IMR-90 (cell line): ENCODE results near the gene PSMG3. TPM values are rescaled to one million over a fixed set of nuclear protein-coding genes. Genes with fewer than 3 reads are reported as not detected.

ENCODE experiments used
- ATAC-seq: fragments of 200-7000 bp; cut with Tn5 transposase; 2 replicates; pipeline ENCODE4 v1.9.1; 2020; ENCODE audit warnings: low read depth, mild to moderate bottlenecking, moderate library complexity
- BruUV-seq: library from RNA; stranded (reverse); fragments of 400-500 nt; replicated peaks from 2 replicates; lab custom pipeline; 2021; lab: Mats Ljungman, UMichigan
- CTCF ChIA-PET: fragments of 300-600 bp; formaldehyde crosslinking; extraction: SDS; loops from one replicate; lab custom pipeline; 2021; ENCODE audit warnings: antibody characterized with exemption; lab: Yijun Ruan, JAX
- POLR2A ChIA-PET: fragments of 300-600 bp; sonication (Branson Sonifier 250); formaldehyde crosslinking; loops from one replicate; lab custom pipeline; 2022; ENCODE audit warnings: antibody characterized with exemption; ENCODE audit not compliant: unreplicated experiment; lab: Charles Lee
- DNase-seq: peaks from one replicate; pipeline ENCODE4 v3.0.0; 2013
- H2AFZ ChIP-seq: replicated peaks from 2 replicates; pipeline ENCODE3; 2013; ENCODE audit warnings: low read length, mild to moderate bottlenecking; ENCODE audit not compliant: poor library complexity
- H2AK5ac ChIP-seq: 2 replicates; pipeline ENCODE4 v1.6.1; 2013; ENCODE audit warnings: low read depth, low read length, inconsistent platforms
- H2AK9ac ChIP-seq: replicated peaks from 2 replicates; pipeline ENCODE3; 2013; ENCODE audit warnings: mild to moderate bottlenecking, low read depth, low read length, moderate library complexity; ENCODE audit not compliant: poor library complexity
- H2BK120ac ChIP-seq: 2 replicates; pipeline ENCODE4 v1.6.1; 2013; ENCODE audit warnings: low read depth, low read length, inconsistent platforms
- H2BK15ac ChIP-seq: 3 replicates; pipeline ENCODE4 v1.6.1; 2013; ENCODE audit warnings: low read depth, low read length, inconsistent platforms
- H2BK20ac ChIP-seq: 2 replicates; pipeline ENCODE4 v1.6.1; 2013; ENCODE audit warnings: low read depth, mild to moderate bottlenecking, inconsistent platforms, low read length, moderate library complexity
- H2BK5ac ChIP-seq: 2 replicates; pipeline ENCODE4 v1.6.1; 2013; ENCODE audit warnings: mild to moderate bottlenecking, low read depth, low read length, inconsistent platforms; ENCODE audit not compliant: poor library complexity, severe bottlenecking
- H3K14ac ChIP-seq: replicated peaks from 2 replicates; pipeline ENCODE4 v1.6.1; 2013; ENCODE audit warnings: low read depth, low read length, inconsistent platforms
- H3K18ac ChIP-seq: 2 replicates; pipeline ENCODE4 v1.6.1; 2013; ENCODE audit warnings: low read depth, low read length, control low read depth
- H3K23ac ChIP-seq: 2 replicates; pipeline ENCODE4 v1.6.1; 2013; ENCODE audit warnings: low read depth, low read length, inconsistent platforms
- H3K27ac ChIP-seq: 2 replicates; pipeline ENCODE4 v1.5.1; 2013; ENCODE audit warnings: mild to moderate bottlenecking, control low read depth, low read length; ENCODE audit not compliant: insufficient read depth
- H3K27me3 ChIP-seq: 2 replicates; pipeline ENCODE4 v1.6.1; 2013; ENCODE audit warnings: low read length; ENCODE audit not compliant: control insufficient read depth, insufficient read depth
- H3K36me3 ChIP-seq: 2 replicates; pipeline ENCODE4 v1.6.1; 2013; ENCODE audit warnings: low read length, mixed read lengths; ENCODE audit not compliant: control insufficient read depth, insufficient read depth
- H3K4ac ChIP-seq: 2 replicates; pipeline ENCODE4 v1.6.1; 2013; ENCODE audit warnings: low read depth, low read length, inconsistent platforms
- H3K4me1 ChIP-seq: 2 replicates; pipeline ENCODE4 v1.6.1; 2013; ENCODE audit warnings: low read length, mixed read lengths; ENCODE audit not compliant: control insufficient read depth, insufficient read depth
- H3K4me2 ChIP-seq: 2 replicates; pipeline ENCODE4 v1.6.1; 2013; ENCODE audit warnings: low read depth, mild to moderate bottlenecking, control low read depth, low read length, moderate library complexity
- H3K4me3 ChIP-seq: 2 replicates; pipeline ENCODE4 v1.5.1; 2013; ENCODE audit warnings: low read depth, mild to moderate bottlenecking, control low read depth, low read length, moderate library complexity; ENCODE audit not compliant: insufficient read depth
- H3K56ac ChIP-seq: 2 replicates; pipeline ENCODE4 v1.6.1; 2013; ENCODE audit warnings: low read length, inconsistent platforms; ENCODE audit not compliant: insufficient read depth; ENCODE audit errors: extremely low read depth
- H3K79me1 ChIP-seq, 2 experiments: 2 replicates each; pipeline ENCODE4 v1.6.1; 2013; ENCODE audit warnings: low read length in 2 of 2, inconsistent platforms in 1 of 2, low read depth in 1 of 2
- H3K9ac ChIP-seq: 2 replicates; pipeline ENCODE4 v1.6.1; 2013; ENCODE audit warnings: low read depth, low read length, control low read depth
- H3K9me1 ChIP-seq: 2 replicates; pipeline ENCODE4 v1.6.1; 2013; ENCODE audit warnings: low read length, inconsistent platforms; ENCODE audit not compliant: insufficient read depth
- H3K9me3 ChIP-seq: 2 replicates; pipeline ENCODE4 v1.6.1; 2013; ENCODE audit warnings: low read length; ENCODE audit not compliant: control insufficient read depth, insufficient read depth
- H4K20me1 ChIP-seq: 2 replicates; pipeline ENCODE4 v1.6.1; 2013; ENCODE audit warnings: low read length, inconsistent platforms; ENCODE audit not compliant: insufficient read depth
- H4K5ac ChIP-seq: 2 replicates; pipeline ENCODE4 v1.6.1; 2013; ENCODE audit warnings: mild to moderate bottlenecking, low read depth, low read length, control low read depth
- H4K8ac ChIP-seq, 2 experiments: 2 replicates each; pipeline ENCODE4 v1.6.1; 2013; ENCODE audit warnings: low read depth in 2 of 2, low read length in 2 of 2, control low read depth in 1 of 2, inconsistent platforms in 1 of 2
- H4K91ac ChIP-seq: 2 replicates; pipeline ENCODE4 v1.6.1; 2013; ENCODE audit warnings: low read depth, low read length, inconsistent platforms; ENCODE audit not compliant: insufficient read depth
- BHLHE40 ChIP-seq: fragments of 150-350 bp; IDR thresholded peaks from 2 replicates; pipeline ENCODE4 v1.6.1; 2016; ENCODE audit warnings: mild to moderate bottlenecking, low read depth, low read length
- CHD1 ChIP-seq: IDR thresholded peaks from 2 replicates; pipeline ENCODE4 v1.6.1; 2012; ENCODE audit warnings: low read depth, low read length, improper control_type of control experiment
- FOS ChIP-seq: fragments of 150-350 bp; IDR thresholded peaks from 2 replicates; pipeline ENCODE4 v1.6.1; 2016; ENCODE audit warnings: low read depth, low read length
- MAFK ChIP-seq: IDR thresholded peaks from 2 replicates; pipeline ENCODE4 v1.6.1; 2012; ENCODE audit warnings: low read depth, low read length, improper control_type of control experiment
- MAZ ChIP-seq: IDR thresholded peaks from 2 replicates; pipeline ENCODE4 v1.6.1; 2012; ENCODE audit warnings: low read depth, mild to moderate bottlenecking, low read length, improper control_type of control experiment, moderate library complexity, borderline replicate concordance
- MXI1 ChIP-seq: IDR thresholded peaks from 2 replicates; pipeline ENCODE4 v1.6.1; 2012; ENCODE audit warnings: low read depth, mild to moderate bottlenecking, low read length, moderate library complexity, borderline replicate concordance
- NFE2L2 ChIP-seq: fragments of 150-350 bp; IDR thresholded peaks from 2 replicates; pipeline ENCODE4 v1.6.1; 2016; ENCODE audit warnings: low read depth, mild to moderate bottlenecking, low read length
- RFX5 ChIP-seq: IDR thresholded peaks from 2 replicates; pipeline ENCODE4 v1.8.0; 2012; ENCODE audit warnings: low read depth, mild to moderate bottlenecking, low read length, moderate library complexity
- SMC3 ChIP-seq: fragments of 150-350 bp; IDR thresholded peaks from 2 replicates; pipeline ENCODE4 v1.6.1; 2016; ENCODE audit warnings: low read depth, mild to moderate bottlenecking, antibody characterized with exemption, low read length, moderate library complexity
- WGBS, 2 experiments: methylation state at CpG; one replicate each; pipeline versions ENCODE4 v1.1.5 to v1.1.7; 2013; ENCODE audit warnings: missing lambda C conversion rate in 2 of 2; ENCODE audit not compliant: insufficient read length in 1 of 2; ENCODE audit errors: extremely low coverage in 2 of 2; 5-methylcytosine and 5-hydroxymethylcytosine counted together
- dilution Hi-C: fragments of 300-500 bp; cut with HindIII; formaldehyde crosslinking; loops from one replicate; pipeline ENCODE4 v1.14.3; 2018; ENCODE audit warnings: low sequenced_read_pairs; ENCODE audit not compliant: unreplicated experiment
- in situ Hi-C: fragments of 300-500 bp; cut with MboI; formaldehyde crosslinking; loops from 3 replicates; pipeline ENCODE4 v1.14.3; 2019; ENCODE audit warnings: low sequenced_read_pairs, inconsistent platforms, mixed read lengths
- intact Hi-C: fragments of 100-400 bp; cut with micrococcal nuclease; formaldehyde crosslinking; loops from 2 replicates; pipeline ENCODE4 v1.10.0; 2022
- polyA plus RNA-seq, 3 experiments: library from polyadenylated mRNA; depleted of rRNA; stranded (reverse); fragments of >200 nt; gene quantifications; 2 replicates each; pipeline ENCODE4 v1.2.3, GENCODE V29; 2012; ENCODE audit warnings: low replicate concordance in 1 of 3
- total RNA-seq: library from RNA; depleted of rRNA; stranded (reverse); fragments of >200 nt; gene quantifications from 2 replicates; pipeline ENCODE4 v1.2.3, GENCODE V29; 2012
- TF ChIP-seq, protein P1 (sequence below): fragments of 150-350 bp; IDR thresholded peaks from 2 replicates; pipeline ENCODE4 v1.6.1; 2016; ENCODE audit warnings: low read depth, mild to moderate bottlenecking, low read length, moderate library complexity, borderline replicate concordance
- TF ChIP-seq, protein P2 (sequence below): fragments of 150-350 bp; IDR thresholded peaks from 2 replicates; pipeline ENCODE4 v1.6.1; 2017; ENCODE audit warnings: mild to moderate bottlenecking, antibody characterized with exemption, low read length, low read depth
- TF ChIP-seq, protein P3 (sequence below): conservative IDR thresholded peaks from 2 replicates; pipeline ENCODE4 v1.5.1; 2012; ENCODE audit warnings: mild to moderate bottlenecking, low read depth, low read length, improper control_type of control experiment

The PSMG3 gene
- total and polyA plus RNA-seq, 2 of the 4 experiments (the other 2 are of a cell fraction): 37.3 to 54.1 TPM

DNA sequence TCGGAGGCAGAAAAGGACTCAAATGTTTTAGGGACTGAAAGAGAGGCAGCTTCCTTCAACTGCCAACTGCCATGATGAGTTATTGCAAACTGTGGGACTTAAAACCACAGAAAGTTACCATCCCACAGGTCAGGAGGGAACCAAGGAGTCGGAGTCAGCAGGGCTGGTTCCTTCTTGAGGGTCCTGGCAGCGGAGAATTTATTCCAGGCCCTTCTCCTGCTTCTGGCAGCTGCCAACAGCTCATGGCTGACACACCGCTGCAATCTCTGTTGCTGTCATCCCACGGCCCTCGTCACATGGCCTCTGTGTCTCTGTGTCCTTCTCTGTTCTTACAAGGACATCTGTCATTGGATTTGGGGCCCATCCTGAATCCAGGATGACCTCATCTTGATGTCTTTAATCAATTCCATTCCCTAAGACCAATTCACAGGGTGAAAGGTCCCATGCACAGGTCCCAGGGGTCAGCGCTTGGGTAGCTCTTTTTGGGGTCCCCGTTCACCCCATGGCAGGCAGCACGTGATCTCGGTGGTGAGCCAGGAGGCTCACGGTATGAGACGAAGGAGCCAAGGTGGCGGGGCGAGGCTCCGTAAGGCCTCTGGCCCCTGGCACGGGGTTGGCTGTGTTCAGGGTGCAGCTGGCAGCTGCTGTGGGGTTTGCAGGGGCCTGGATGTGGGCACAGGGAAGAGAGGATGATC, 27.4 kb upstream of the PSMG3 start:
- Histone ChIP-seq H3K4me1 (no peaks in the 10 kb centered on the region), H3K36me3 (no peaks in the 10 kb centered on the region), H3K23ac (no peak overlapping the region), H3K14ac (no peak overlapping the region), H2AK5ac (no peak overlapping the region), H4K20me1 (no peaks in the 10 kb centered on the region), H2AK9ac (no peak overlapping the region), H3K56ac (no peak overlapping the region), H4K91ac (no peak overlapping the region), H2BK120ac (no peak overlapping the region), H3K18ac (no peak overlapping the region), H3K9ac (no peak overlapping the region), H2BK5ac (no peak overlapping the region), H4K5ac (no peak overlapping the region), H3K27ac (no peak overlapping the region), H3K9me3 (no peaks in the 10 kb centered on the region), H3K9me1 (no peaks in the 10 kb centered on the region), H2AFZ (no peak overlapping the region), H4K8ac (no peak overlapping the region), H2BK15ac (no peak overlapping the region), H3K4me3 (no peak overlapping the region), H3K4ac (no peak overlapping the region), H2BK20ac (no peak overlapping the region), H3K27me3 (peaks cover 56% of the 10 kb centered on the region), H3K79me1 (no peaks in the 10 kb centered on the region), H3K4me2 (no peak overlapping the region)
- in situ Hi-C loops (no loop called here), dilution Hi-C loops (no loop called here), intact Hi-C loops (no loop called here)
- WGBS, 2 experiments: 72% methylated on average over 13 of the region's 16 CpGs; no CpG with 5 or more reads in 1 of the 2 experiments
- ChIA-PET POLR2A (no interaction called here), CTCF (no interaction called here)
- DNase-seq (no peak), ATAC-seq (no peak)
- no TSS peak for BruUV-seq
- no peak for TF ChIP-seq MAFK
- TF ChIP-seq, protein P1, sequence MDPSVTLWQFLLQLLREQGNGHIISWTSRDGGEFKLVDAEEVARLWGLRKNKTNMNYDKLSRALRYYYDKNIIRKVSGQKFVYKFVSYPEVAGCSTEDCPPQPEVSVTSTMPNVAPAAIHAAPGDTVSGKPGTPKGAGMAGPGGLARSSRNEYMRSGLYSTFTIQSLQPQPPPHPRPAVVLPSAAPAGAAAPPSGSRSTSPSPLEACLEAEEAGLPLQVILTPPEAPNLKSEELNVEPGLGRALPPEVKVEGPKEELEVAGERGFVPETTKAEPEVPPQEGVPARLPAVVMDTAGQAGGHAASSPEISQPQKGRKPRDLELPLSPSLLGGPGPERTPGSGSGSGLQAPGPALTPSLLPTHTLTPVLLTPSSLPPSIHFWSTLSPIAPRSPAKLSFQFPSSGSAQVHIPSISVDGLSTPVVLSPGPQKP: no peak
- TF ChIP-seq CHD1: no peak
- TF ChIP-seq NFE2L2: no peak
- TF ChIP-seq SMC3: no peak
- no peak for TF ChIP-seq MXI1
- TF ChIP-seq FOS: no peak
- TF ChIP-seq BHLHE40: no peak
- no peak for TF ChIP-seq RFX5
- TF ChIP-seq MAZ: no peak
- TF ChIP-seq, protein P2, sequence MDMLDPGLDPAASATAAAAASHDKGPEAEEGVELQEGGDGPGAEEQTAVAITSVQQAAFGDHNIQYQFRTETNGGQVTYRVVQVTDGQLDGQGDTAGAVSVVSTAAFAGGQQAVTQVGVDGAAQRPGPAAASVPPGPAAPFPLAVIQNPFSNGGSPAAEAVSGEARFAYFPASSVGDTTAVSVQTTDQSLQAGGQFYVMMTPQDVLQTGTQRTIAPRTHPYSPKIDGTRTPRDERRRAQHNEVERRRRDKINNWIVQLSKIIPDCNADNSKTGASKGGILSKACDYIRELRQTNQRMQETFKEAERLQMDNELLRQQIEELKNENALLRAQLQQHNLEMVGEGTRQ: no peak
- TF ChIP-seq, protein P3, sequence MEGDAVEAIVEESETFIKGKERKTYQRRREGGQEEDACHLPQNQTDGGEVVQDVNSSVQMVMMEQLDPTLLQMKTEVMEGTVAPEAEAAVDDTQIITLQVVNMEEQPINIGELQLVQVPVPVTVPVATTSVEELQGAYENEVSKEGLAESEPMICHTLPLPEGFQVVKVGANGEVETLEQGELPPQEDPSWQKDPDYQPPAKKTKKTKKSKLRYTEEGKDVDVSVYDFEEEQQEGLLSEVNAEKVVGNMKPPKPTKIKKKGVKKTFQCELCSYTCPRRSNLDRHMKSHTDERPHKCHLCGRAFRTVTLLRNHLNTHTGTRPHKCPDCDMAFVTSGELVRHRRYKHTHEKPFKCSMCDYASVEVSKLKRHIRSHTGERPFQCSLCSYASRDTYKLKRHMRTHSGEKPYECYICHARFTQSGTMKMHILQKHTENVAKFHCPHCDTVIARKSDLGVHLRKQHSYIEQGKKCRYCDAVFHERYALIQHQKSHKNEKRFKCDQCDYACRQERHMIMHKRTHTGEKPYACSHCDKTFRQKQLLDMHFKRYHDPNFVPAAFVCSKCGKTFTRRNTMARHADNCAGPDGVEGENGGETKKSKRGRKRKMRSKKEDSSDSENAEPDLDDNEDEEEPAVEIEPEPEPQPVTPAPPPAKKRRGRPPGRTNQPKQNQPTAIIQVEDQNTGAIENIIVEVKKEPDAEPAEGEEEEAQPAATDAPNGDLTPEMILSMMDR: no peak
